PC-3 (cell line): ENCODE data around the gene PCDHGB4. TPM values are rescaled to one million over a fixed set of nuclear protein-coding genes. Genes with fewer than 3 reads are reported as not detected.
"Not testable (repeated sequence)": the region's sequence is repeated elsewhere in the genome, so short reads cannot be mapped to it uniquely, and the experiment has no call there.

ENCODE experiments used
- ATAC-seq: fragments of 200-7000 bp; cut with Tn5 transposase; 2 replicates; pipeline ENCODE4 v1.9.1; 2020; ENCODE audit warnings: mild to moderate bottlenecking, moderate library complexity
- BruUV-seq: library from RNA; stranded (reverse); fragments of 400-500 nt; replicated peaks from 2 replicates; lab custom pipeline; 2021; lab: Mats Ljungman, UMichigan
- CTCF ChIA-PET: fragments of 300-600 bp; sonication (Branson Sonifier 250); formaldehyde crosslinking; loops from one replicate; lab custom pipeline; 2022; ENCODE audit warnings: antibody characterized with exemption; lab: Charles Lee
- POLR2A ChIA-PET: fragments of 300-600 bp; sonication (Branson Sonifier 250); formaldehyde crosslinking; loops from one replicate; lab custom pipeline; 2022; ENCODE audit warnings: antibody characterized with exemption; ENCODE audit not compliant: unreplicated experiment; lab: Charles Lee
- DNase-seq: peaks from one replicate; pipeline ENCODE4 v3.0.0-alpha.2; 2015
- H2AFZ ChIP-seq: fragments of 300-600 bp; sonication (generic); 2 replicates; pipeline ENCODE4 v1.6.0; 2016; ENCODE audit warnings: antibody characterized with exemption, low read length
- H3F3A ChIP-seq: fragments of 300-600 bp; sonication (generic); one replicate; pipeline ENCODE4 v1.6.0; 2017; ENCODE audit warnings: antibody characterized with exemption, low read length, control low read depth, mild to moderate bottlenecking; ENCODE audit not compliant: unreplicated experiment
- H3K27ac ChIP-seq: fragments of 300-600 bp; sonication (generic); 2 replicates; pipeline ENCODE4 v1.5.1; 2016; ENCODE audit warnings: mild to moderate bottlenecking, low read length
- H3K27me3 ChIP-seq: fragments of 300-600 bp; sonication (generic); 2 replicates; pipeline ENCODE4 v1.6.1; 2016; ENCODE audit warnings: low read length, mixed read lengths
- H3K36me3 ChIP-seq: fragments of 300-600 bp; sonication (generic); 2 replicates; pipeline ENCODE4 v1.6.1; 2016; ENCODE audit warnings: low read depth, mixed run types, low read length, mixed read lengths
- H3K4me1 ChIP-seq: fragments of 300-600 bp; sonication (generic); 2 replicates; pipeline ENCODE4 v1.5.1; 2016; ENCODE audit warnings: low read length; ENCODE audit not compliant: insufficient read depth
- H3K4me2 ChIP-seq: fragments of 300-600 bp; sonication (generic); 2 replicates; pipeline ENCODE4 v1.6.0; 2016; ENCODE audit warnings: low read length
- H3K4me3 ChIP-seq: fragments of 300-600 bp; sonication (generic); 2 replicates; pipeline ENCODE4 v1.5.1; 2016; ENCODE audit warnings: mild to moderate bottlenecking, low read length, mixed read lengths
- H3K79me2 ChIP-seq: fragments of 300-600 bp; sonication (generic); 2 replicates; pipeline ENCODE4 v1.6.1; 2017; ENCODE audit warnings: low read length, mixed read lengths
- H3K9ac ChIP-seq: fragments of 300-600 bp; sonication (generic); 2 replicates; pipeline ENCODE4 v1.6.0; 2016; ENCODE audit warnings: mild to moderate bottlenecking, low read length
- H3K9me2 ChIP-seq: fragments of 300-600 bp; sonication (generic); replicated peaks from 2 replicates; pipeline ENCODE4 v1.6.1; 2016; ENCODE audit warnings: mixed run types, low read length, mixed read lengths
- H3K9me3 ChIP-seq: fragments of 300-600 bp; sonication (generic); 2 replicates; pipeline ENCODE4 v1.6.1; 2016; ENCODE audit warnings: low read length, mixed read lengths
- H4K20me1 ChIP-seq: fragments of 300-600 bp; sonication (generic); 2 replicates; pipeline ENCODE4 v1.6.1; 2016; ENCODE audit warnings: low read length, mixed read lengths
- EZH2 ChIP-seq: fragments of 300-600 bp; sonication (generic); IDR thresholded peaks from one replicate; pipeline ENCODE4 v1.6.1; 2017; ENCODE audit warnings: antibody characterized with exemption, mild to moderate bottlenecking, low read length; ENCODE audit not compliant: unreplicated experiment
- intact Hi-C: fragments of 100-400 bp; cut with micrococcal nuclease; formaldehyde crosslinking; loops from 2 replicates; pipeline ENCODE4 v1.9.0; 2023
- total RNA-seq: library from RNA; depleted of rRNA; stranded (reverse); fragments of >200 nt; gene quantifications from 2 replicates; pipeline ENCODE4 v1.2.3, GENCODE V29; 2014

Gene PCDHGB4
- total RNA-seq, 1 experiment from 2014 or later, result 0.73 TPM

GRCh38 chr5:141414548-141415274 is 27.2 kb downstream of the PCDHGB4 start:
- H3K79me2 ChIP-seq, H3K27ac ChIP-seq, H3K9me3 ChIP-seq, POLR2A ChIA-PET, H3K27me3 ChIP-seq, H3K9ac ChIP-seq, H3K4me3 ChIP-seq, H3F3A ChIP-seq, H3K4me2 ChIP-seq, H4K20me1 ChIP-seq, DNase-seq, H3K4me1 ChIP-seq, ATAC-seq, intact Hi-C loops, H3K36me3 ChIP-seq, BruUV-seq, H3K9me2 ChIP-seq, H2AFZ ChIP-seq, CTCF ChIA-PET: not testable (repeated sequence)

- H3K4me1 ChIP-seq, BruUV-seq, H3K9me3 ChIP-seq, H3K4me3 ChIP-seq, H2AFZ ChIP-seq, H3K27ac ChIP-seq, ATAC-seq, intact Hi-C loops, CTCF ChIA-PET, H4K20me1 ChIP-seq, H3F3A ChIP-seq, H3K36me3 ChIP-seq, POLR2A ChIA-PET, H3K4me2 ChIP-seq, H3K9me2 ChIP-seq, H3K27me3 ChIP-seq, H3K79me2 ChIP-seq, H3K9ac ChIP-seq, DNase-seq: not testable (repeated sequence)
Observed at GRCh38 chr5:141415275-141415618, 27.7 kb downstream of the PCDHGB4 start.

- not testable (repeated sequence) for H3K4me2 ChIP-seq, H3F3A ChIP-seq, ATAC-seq
Observed at GRCh38 chr5:141417494-141418172, 30.1 kb downstream of the PCDHGB4 start, which contains the start of gene PCDHGB7. Gene PCDHGB7 (plus strand): TSS chr5:141417677. CDS start chr5:141417860, 183 bp downstream.

GRCh38 chr5:141419074-141419880 is 31.8 kb downstream of the PCDHGB4 start:
- Histone ChIP-seq H3F3A (no peaks in the 10 kb centered on the region), H2AFZ (no peak overlapping the region), H3K36me3 (no peaks in the 10 kb centered on the region; the same call in 1 of the 2 replicates), H3K27me3 (no peaks in the 10 kb centered on the region), H3K79me2 (no peaks in the 10 kb centered on the region), H3K4me2 (no peak overlapping the region), H3K9me2 (no peaks in the 10 kb centered on the region), H3K9me3 (no peaks in the 10 kb centered on the region), H3K4me1 (no peaks in the 10 kb centered on the region), H3K4me3 (no peak overlapping the region), H3K27ac (no peak overlapping the region), H4K20me1 (no peaks in the 10 kb centered on the region), H3K9ac (no peak overlapping the region)
- intact Hi-C loops, result no loop called here
- ChIA-PET POLR2A (no interaction called here), CTCF (no interaction called here)
- TF ChIP-seq EZH2, result no peak
- DNase-seq, result no peak
- BruUV-seq, result no TSS peak
- ATAC-seq, result no peak

More at GRCh38 chr5:141417494-141418172, 30.1 kb downstream of the PCDHGB4 start, which contains the start of gene PCDHGB7:
- H4K20me1 ChIP-seq, H3K27me3 ChIP-seq, BruUV-seq, H3K9me2 ChIP-seq, H3K4me3 ChIP-seq, H3K79me2 ChIP-seq, DNase-seq, H3K4me1 ChIP-seq, H2AFZ ChIP-seq, H3K27ac ChIP-seq, H3K36me3 ChIP-seq, H3K9ac ChIP-seq, H3K9me3 ChIP-seq, POLR2A ChIA-PET, intact Hi-C loops, CTCF ChIA-PET: not testable (repeated sequence)
